Measurements from ENCODE around the gene MUC2.

MUC2 gene

DNA sequence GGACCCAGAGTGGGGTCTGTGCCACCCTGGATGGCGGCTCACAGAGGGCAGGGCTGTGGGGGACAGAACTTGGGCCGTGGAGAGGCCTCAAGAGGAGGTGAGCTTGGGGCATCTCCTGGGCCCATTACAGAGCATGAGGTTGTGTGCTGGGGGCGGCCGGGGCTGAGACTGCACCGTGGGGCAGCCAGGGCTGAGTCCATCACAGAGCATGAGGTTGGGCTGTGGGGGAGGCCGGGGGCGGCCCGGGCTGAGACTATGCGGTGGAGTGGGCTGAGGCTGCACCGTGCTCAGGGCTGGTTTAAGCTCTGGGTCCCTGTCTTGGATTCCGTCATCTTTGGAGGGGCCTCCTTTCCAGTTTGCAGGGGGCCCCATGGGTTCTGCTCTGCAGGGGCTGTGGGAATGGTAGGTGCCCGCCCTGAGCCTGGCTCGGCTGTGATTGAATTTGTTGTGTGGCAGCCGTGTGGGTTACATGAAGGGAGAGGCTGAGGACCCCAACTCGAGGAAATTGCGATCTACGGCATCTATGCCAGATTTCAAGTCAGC lies 45.0 kb downstream of the MUC2 start:
- no peaks in the 10 kb centered on the region for H3K4me1 ChIP-seq (ENCODE audit: insufficient read depth, low read length)
- no peak overlapping the region for H3K4me3 ChIP-seq (ENCODE audit: low read length)
- no peak overlapping the region for H3K27ac ChIP-seq (ENCODE audit: low read length)
- H3K9me3 ChIP-seq (ENCODE audit: insufficient read depth, low read depth, low read length) = peaks cover 4% of the 10 kb centered on the region; the same call in 1 of the 2 replicates
- H3K27me3 ChIP-seq (ENCODE audit: insufficient read depth, low read length) = no peaks in the 10 kb centered on the region
- no peak overlapping the region for H3K9ac ChIP-seq (ENCODE audit: low read depth, low read length)
- H3K36me3 ChIP-seq (ENCODE audit: insufficient read depth, low read depth, low read length) = no peaks in the 10 kb centered on the region

DNA sequence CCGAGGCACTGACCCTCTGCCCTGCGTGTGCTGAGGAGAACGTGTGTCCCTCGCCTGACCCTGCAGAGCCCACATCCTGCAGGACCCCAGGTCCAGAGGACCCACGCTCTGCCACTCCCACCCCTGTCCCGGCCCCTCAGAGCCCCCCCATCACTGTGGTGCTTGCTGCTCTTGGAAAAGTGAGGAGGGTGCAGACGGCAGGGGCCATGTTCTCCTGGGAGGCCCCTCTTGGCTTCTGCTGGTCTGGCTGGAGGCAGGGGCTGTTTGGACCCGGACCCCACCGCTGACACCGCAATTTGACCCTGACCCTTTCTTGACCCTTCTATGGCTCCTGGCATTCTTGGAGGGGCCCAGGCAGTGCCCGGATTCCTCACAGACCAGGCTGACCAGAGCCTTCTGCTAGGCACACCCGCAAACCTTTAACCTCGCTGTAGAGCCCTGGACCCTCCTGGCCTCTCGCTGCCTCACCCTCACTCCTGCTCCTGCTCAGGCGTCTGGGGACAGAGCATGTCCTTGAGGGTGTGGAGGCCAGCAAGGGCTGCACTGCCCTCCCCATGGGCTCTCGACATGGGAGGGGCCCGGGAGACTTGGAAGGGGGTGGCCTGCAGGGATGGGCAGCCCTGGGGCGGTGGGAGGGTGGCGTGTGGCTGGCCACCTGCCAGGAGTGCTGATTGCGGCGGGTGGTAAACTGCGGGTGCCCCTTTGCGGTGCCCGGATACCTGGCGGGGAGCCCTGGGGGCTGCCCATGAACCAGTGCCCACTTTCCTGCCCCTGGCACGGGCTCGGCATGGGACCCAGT lies 46.1 kb downstream of the MUC2 start:
- no peaks in the 10 kb centered on the region for H3K36me3 ChIP-seq (ENCODE audit: insufficient read depth, low read depth, low read length)

DNA sequence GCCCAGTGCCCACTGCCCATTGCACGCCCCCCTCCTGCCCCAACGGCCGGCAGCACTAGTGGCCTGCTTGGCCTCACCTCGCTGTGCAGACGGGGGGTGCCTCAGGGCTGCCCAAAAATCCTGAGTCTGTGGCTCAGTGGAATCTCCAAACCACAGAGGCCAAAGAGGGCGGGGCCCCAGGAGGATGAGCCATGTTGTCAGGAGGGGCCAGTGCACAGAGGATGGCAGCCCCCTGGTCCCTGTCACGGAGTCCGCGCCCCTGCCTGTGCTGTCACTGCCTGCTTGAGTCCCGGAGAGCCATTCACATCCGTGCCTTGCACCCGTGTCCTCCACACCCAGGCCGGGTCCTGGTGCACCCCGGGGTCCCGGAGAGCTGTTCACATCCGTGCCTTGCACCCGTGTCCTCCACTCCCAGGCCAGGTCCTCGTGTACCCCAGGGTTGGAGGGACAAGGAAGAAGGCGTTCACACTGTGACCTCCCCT lies 46.7 kb downstream of the MUC2 start:
- no peaks in the 10 kb centered on the region for H3K36me3 ChIP-seq (ENCODE audit: insufficient read depth, low read depth, low read length)
- H3K27ac ChIP-seq (ENCODE audit: low read length) = no peak overlapping the region
- H3K4me3 ChIP-seq (ENCODE audit: low read length) = no peak overlapping the region
- no peak overlapping the region for H3K9ac ChIP-seq (ENCODE audit: low read depth, low read length)
- H3K4me1 ChIP-seq (ENCODE audit: insufficient read depth, low read length) = no peaks in the 10 kb centered on the region
- H3K27me3 ChIP-seq (ENCODE audit: insufficient read depth, low read length) = no peaks in the 10 kb centered on the region
- H3K9me3 ChIP-seq (ENCODE audit: insufficient read depth, low read depth, low read length) = peaks cover 4% of the 10 kb centered on the region; the same call in 1 of the 2 replicates

More for the DNA sequence above, 46.1 kb downstream of the MUC2 start:
- Histone ChIP-seq H3K4me3 (ENCODE audit: low read length) (no peak overlapping the region), H3K4me1 (ENCODE audit: insufficient read depth, low read length) (no peaks in the 10 kb centered on the region), H3K9ac (ENCODE audit: low read depth, low read length) (no peak overlapping the region), H3K27ac (ENCODE audit: low read length) (no peak overlapping the region), H3K27me3 (ENCODE audit: insufficient read depth, low read length) (no peaks in the 10 kb centered on the region), H3K9me3 (ENCODE audit: insufficient read depth, low read depth, low read length) (peaks cover 4% of the 10 kb centered on the region; the same call in 1 of the 2 replicates)

GRCh38 chr11:1121813-1122663 lies 47.4 kb downstream of the MUC2 start:
- no peaks in the 10 kb centered on the region for H3K27me3 ChIP-seq (ENCODE audit: insufficient read depth, low read length)

GRCh38 chr11:1122664-1123002 lies 48.0 kb downstream of the MUC2 start:
- Histone ChIP-seq H3K9me3 (ENCODE audit: insufficient read depth, low read depth, low read length) (peaks cover 4% of the 10 kb centered on the region; the same call in 1 of the 2 replicates), H3K4me1 (ENCODE audit: insufficient read depth, low read length) (no peaks in the 10 kb centered on the region), H3K9ac (ENCODE audit: low read depth, low read length) (no peak overlapping the region), H3K36me3 (ENCODE audit: insufficient read depth, low read depth, low read length) (no peaks in the 10 kb centered on the region), H3K27ac (ENCODE audit: low read length) (no peak overlapping the region), H3K27me3 (ENCODE audit: insufficient read depth, low read length) (no peaks in the 10 kb centered on the region), H3K4me3 (ENCODE audit: low read length) (no peak overlapping the region)

More at GRCh38 chr11:1121813-1122663, 47.4 kb downstream of the MUC2 start:
- Histone ChIP-seq H3K9ac (ENCODE audit: low read depth, low read length) (no peak overlapping the region), H3K4me1 (ENCODE audit: insufficient read depth, low read length) (no peaks in the 10 kb centered on the region), H3K36me3 (ENCODE audit: insufficient read depth, low read depth, low read length) (no peaks in the 10 kb centered on the region), H3K9me3 (ENCODE audit: insufficient read depth, low read depth, low read length) (peaks cover 4% of the 10 kb centered on the region; the same call in 1 of the 2 replicates), H3K4me3 (ENCODE audit: low read length) (no peak overlapping the region), H3K27ac (ENCODE audit: low read length) (no peak overlapping the region)

DNA sequence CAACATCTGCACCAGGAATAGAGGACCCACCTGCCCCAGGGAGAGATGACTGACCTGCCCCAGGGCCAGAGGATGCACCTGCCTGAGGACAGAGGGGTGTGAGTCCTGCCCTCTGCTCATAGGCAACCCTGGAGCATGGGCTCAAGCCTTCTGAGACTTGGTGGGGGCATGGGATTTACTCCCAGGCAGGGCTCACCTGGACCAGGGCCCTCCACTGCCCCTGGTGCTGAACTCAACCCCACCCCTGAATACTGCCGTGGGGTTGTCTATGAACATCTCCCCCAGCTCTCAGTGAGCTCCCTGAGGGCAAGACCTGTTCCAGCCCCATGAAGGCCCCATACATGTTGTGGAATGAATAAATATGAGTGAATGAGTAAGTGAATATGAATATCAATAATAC lies 49.3 kb downstream of the MUC2 start:
- H3K4me3 ChIP-seq (ENCODE audit: low read length) = no peak overlapping the region

More for the DNA sequence above, 49.3 kb downstream of the MUC2 start:
- Histone ChIP-seq H3K9ac (ENCODE audit: low read depth, low read length) (no peak overlapping the region), H3K9me3 (ENCODE audit: insufficient read depth, low read depth, low read length) (peaks cover 4% of the 10 kb centered on the region; the same call in 1 of the 2 replicates), H3K27ac (ENCODE audit: low read length) (no peak overlapping the region), H3K27me3 (ENCODE audit: insufficient read depth, low read length) (no peaks in the 10 kb centered on the region), H3K4me1 (ENCODE audit: insufficient read depth, low read length) (no peaks in the 10 kb centered on the region), H3K36me3 (ENCODE audit: insufficient read depth, low read depth, low read length) (no peaks in the 10 kb centered on the region)
